ENCODE data around the gene RASGRP4.
A peak's percentile ranks its signal among the peaks of the same experiment; 100 is the strongest.

Gene RASGRP4

GRCh38 chr19:38452430-38453366, 26.7 kb upstream of the RASGRP4 start:
- no peak overlapping the region for H3K27ac Mint-ChIP-seq
- no peaks in the 10 kb centered on the region for H3K27me3 Mint-ChIP-seq
- ATAC-seq (no peak), DNase-seq (no peak)
- H3K4me3 Mint-ChIP-seq = no peak overlapping the region
- H3K4me1 Mint-ChIP-seq = peaks cover 6% of the 10 kb centered on the region
- H3K9me3 Mint-ChIP-seq = no peaks in the 10 kb centered on the region

- H3K27me3 Mint-ChIP-seq = no peaks in the 10 kb centered on the region
- H3K27ac Mint-ChIP-seq = no peak overlapping the region
- H3K9me3 Mint-ChIP-seq = no peaks in the 10 kb centered on the region
- DNase-seq (no peak), ATAC-seq (no peak)
- H3K4me3 Mint-ChIP-seq = no peak overlapping the region
- peaks cover 6% of the 10 kb centered on the region for H3K4me1 Mint-ChIP-seq
Measured at GRCh38 chr19:38451629-38452028, 25.6 kb upstream of the RASGRP4 start.

DNA sequence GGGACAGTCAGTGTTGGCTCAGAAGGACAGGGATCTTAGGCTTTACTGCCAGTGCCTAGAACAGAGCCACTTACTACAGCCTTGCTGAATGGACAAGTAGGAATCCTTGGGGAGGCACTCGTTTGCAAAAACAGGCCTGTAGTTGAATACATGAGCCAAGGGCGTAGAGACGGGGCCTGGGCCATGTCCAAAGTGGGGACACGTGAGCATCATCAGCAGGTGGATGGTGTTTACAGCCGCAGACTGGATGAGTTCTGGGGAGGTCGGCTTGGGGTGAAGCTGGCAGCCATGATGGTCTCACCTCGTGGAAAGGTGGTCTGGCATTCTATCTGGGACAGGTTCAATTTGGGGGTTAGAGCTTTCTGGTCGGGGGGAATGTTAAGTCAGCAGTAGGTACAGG, 25.0 kb upstream of the RASGRP4 start:
- no peaks in the 10 kb centered on the region for H3K27me3 Mint-ChIP-seq
- ATAC-seq (no peak), DNase-seq (no peak)
- no peak overlapping the region for H3K4me3 Mint-ChIP-seq
- no peak overlapping the region for H3K27ac Mint-ChIP-seq
- peaks cover 6% of the 10 kb centered on the region for H3K4me1 Mint-ChIP-seq
- H3K9me3 Mint-ChIP-seq = no peaks in the 10 kb centered on the region

- no peaks in the 10 kb centered on the region for H3K27me3 Mint-ChIP-seq
- ATAC-seq (no peak), DNase-seq (no peak)
- no peak overlapping the region for H3K4me3 Mint-ChIP-seq
- no peaks in the 10 kb centered on the region for H3K9me3 Mint-ChIP-seq
- H3K4me1 Mint-ChIP-seq = peaks cover 6% of the 10 kb centered on the region
- H3K27ac Mint-ChIP-seq = no peak overlapping the region
Measured at GRCh38 chr19:38449518-38449917, 23.5 kb upstream of the RASGRP4 start.

- no peak overlapping the region for H3K4me3 Mint-ChIP-seq
- no peaks in the 10 kb centered on the region for H3K27me3 Mint-ChIP-seq
- no peak overlapping the region for H3K27ac Mint-ChIP-seq
- no peak for DNase-seq
- H3K9me3 Mint-ChIP-seq = no peaks in the 10 kb centered on the region
- no peak for ATAC-seq
- no peaks in the 10 kb centered on the region for H3K4me1 Mint-ChIP-seq
Measured at GRCh38 chr19:38448225-38448624, 22.2 kb upstream of the RASGRP4 start.

- H3K9me3 Mint-ChIP-seq = no peaks in the 10 kb centered on the region
Measured at GRCh38 chr19:38445362-38445761, 19.3 kb upstream of the RASGRP4 start.

DNA sequence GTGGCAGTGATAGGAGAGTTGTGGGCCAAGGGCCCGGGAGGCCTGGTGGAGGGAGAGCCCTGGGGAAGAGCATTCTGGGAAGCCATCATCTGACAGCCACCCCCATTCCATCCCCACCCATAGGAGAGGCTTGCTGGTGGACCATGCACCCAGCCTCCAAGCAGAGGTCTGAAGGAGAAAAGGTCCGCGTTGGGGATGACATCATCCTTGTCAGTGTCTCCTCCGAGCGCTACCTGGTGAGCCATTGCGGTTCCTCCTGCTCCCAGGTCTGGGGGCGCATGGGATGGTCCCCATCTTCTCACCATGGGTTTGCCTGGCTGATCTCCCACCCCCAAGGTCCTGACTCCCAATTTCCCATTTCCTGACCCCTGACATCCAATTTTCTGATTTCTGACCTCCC, 18.0 kb upstream of the RASGRP4 start:
- H3K27me3 Mint-ChIP-seq = peaks cover 9% of the 10 kb centered on the region
- no peak overlapping the region for H3K4me3 Mint-ChIP-seq
- no peaks in the 10 kb centered on the region for H3K9me3 Mint-ChIP-seq
- H3K4me1 Mint-ChIP-seq = no peaks in the 10 kb centered on the region
- ATAC-seq (no peak), DNase-seq (no peak)
- no peak overlapping the region for H3K27ac Mint-ChIP-seq

More at GRCh38 chr19:38445362-38445761, 19.3 kb upstream of the RASGRP4 start:
- no peaks in the 10 kb centered on the region for H3K4me1 Mint-ChIP-seq
- ATAC-seq (no peak), DNase-seq (no peak)
- H3K27me3 Mint-ChIP-seq = peaks cover 9% of the 10 kb centered on the region
- H3K27ac Mint-ChIP-seq = peak overlapping the region in 1 of 2 donors; percentile 72
- H3K4me3 Mint-ChIP-seq = no peak overlapping the region

DNA sequence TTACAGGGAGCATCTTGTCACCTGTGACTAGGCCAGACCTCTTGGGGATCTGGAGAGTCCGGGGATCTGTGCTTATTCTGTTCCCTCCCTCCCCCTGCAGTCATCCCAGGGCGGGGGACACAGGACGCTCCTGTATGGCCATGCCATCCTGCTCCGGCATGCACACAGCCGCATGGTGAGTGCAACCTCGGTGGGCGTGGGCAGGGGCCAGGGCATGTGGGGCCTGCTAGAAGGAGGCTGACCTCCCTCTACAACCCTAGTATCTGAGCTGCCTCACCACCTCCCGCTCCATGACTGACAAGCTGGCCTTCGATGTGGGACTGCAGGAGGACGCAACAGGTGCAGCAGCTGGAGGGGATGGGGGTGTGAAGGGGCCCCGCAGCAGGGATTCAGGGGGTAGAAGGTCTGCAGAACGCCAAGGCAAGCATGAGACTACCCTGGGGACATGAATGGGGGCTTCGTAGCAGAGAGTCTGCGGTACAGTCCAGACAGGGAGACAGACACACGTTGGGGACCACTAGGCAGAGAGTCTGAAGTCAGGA, 17.5 kb upstream of the RASGRP4 start:
- H3K9me3 Mint-ChIP-seq = no peaks in the 10 kb centered on the region
- H3K4me3 Mint-ChIP-seq = no peak overlapping the region
- no peaks in the 10 kb centered on the region for H3K4me1 Mint-ChIP-seq
- peak overlapping the region in 1 of 2 donors; percentile 66 for H3K27ac Mint-ChIP-seq
- DNase-seq = no peak
- ATAC-seq = no peak
- peaks cover 10% of the 10 kb centered on the region for H3K27me3 Mint-ChIP-seq

GRCh38 chr19:38442736-38443135, 16.7 kb upstream of the RASGRP4 start:
- no peaks in the 10 kb centered on the region for H3K9me3 Mint-ChIP-seq
- peak overlapping the region in 1 of 2 donors; percentile 29 for H3K27ac Mint-ChIP-seq
- DNase-seq (no peak), ATAC-seq (no peak)
- no peaks in the 10 kb centered on the region for H3K4me1 Mint-ChIP-seq
- H3K27me3 Mint-ChIP-seq = peaks cover 18% of the 10 kb centered on the region
- no peak overlapping the region for H3K4me3 Mint-ChIP-seq

GRCh38 chr19:38441657-38442348, 15.8 kb upstream of the RASGRP4 start:
- ATAC-seq (peak; percentile 52), DNase-seq (no peak)
- Mint-ChIP-seq H3K4me3 (no peak overlapping the region), H3K27me3 (peaks cover 24% of the 10 kb centered on the region), H3K9me3 (no peaks in the 10 kb centered on the region), H3K4me1 (no peaks in the 10 kb centered on the region), H3K27ac (peak overlapping the region in 1 of 2 donors; percentile 19)

DNA sequence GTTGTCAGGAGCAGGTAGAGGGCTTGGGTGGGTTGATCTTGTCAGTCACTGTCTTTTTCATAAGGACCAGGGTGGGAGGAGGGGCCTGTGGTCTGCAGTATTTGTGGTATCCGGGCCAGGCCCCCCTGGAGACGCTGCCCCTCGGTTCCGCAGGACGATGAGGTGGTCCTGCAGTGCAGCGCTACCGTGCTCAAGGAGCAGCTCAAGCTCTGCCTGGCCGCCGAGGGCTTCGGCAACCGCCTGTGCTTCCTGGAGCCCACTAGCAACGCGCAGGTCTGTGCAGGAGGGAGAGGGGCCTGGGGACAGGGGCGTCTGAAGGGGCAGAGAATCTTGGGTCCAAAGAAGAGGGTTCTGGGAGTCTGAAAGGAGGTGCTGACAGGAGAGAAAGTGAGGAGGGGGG, 14.6 kb upstream of the RASGRP4 start:
- no peak for DNase-seq
- Mint-ChIP-seq H3K9me3 (no peaks in the 10 kb centered on the region), H3K27me3 (peaks cover 32% of the 10 kb centered on the region), H3K27ac (no peak overlapping the region), H3K4me1 (no peaks in the 10 kb centered on the region), H3K4me3 (no peak overlapping the region)
- ATAC-seq = no peak

DNA sequence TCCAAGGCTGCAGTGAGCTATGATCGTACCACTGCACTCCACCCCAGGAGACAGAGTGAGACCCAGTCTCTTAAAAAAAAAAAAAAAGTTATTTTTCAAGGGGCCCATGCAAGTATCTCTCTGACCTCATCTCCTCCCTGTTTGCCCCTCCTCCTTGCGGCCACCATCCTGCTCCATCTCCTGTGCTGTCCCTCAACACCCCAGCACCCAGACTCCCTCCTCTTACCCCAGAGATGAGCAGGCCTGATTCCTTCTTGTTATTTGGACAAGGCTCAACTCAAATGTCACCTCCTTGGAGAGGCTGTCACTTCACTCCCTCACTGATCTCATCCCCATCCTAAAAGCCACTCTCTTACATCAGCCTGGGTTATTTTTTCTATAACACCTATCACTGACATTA, 11.9 kb upstream of the RASGRP4 start:
- peaks cover 58% of the 10 kb centered on the region for H3K27me3 Mint-ChIP-seq
- no peak for ATAC-seq
- DNase-seq = no peak
- H3K4me3 Mint-ChIP-seq = no peak overlapping the region
- peaks cover 16% of the 10 kb centered on the region for H3K4me1 Mint-ChIP-seq
- H3K9me3 Mint-ChIP-seq = no peaks in the 10 kb centered on the region
- H3K27ac Mint-ChIP-seq = peak overlapping the region in 1 of 2 donors; percentile 44

DNA sequence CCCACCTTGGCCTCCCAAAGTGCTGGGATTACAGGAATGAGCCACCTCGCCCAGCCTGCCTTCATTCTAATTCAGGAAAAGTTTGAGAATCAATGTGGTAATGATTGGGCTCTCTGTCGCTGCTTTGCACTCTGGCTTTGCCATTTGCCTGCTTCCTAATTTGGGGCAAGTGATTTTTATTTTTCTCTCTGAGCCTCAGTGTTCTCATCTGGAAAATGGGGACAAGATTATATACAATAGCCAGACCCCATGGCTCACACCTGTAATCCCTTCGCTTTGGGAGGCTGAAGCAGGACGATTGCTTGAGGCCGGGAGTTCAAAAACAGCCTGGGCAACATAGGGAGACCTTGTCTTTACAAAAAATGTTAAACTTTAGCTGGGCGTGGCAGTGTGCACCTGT, 11.3 kb upstream of the RASGRP4 start:
- H3K4me3 Mint-ChIP-seq = no peak overlapping the region
- peaks cover 58% of the 10 kb centered on the region for H3K27me3 Mint-ChIP-seq
- DNase-seq (no peak), ATAC-seq (no peak)
- H3K27ac Mint-ChIP-seq = no peak overlapping the region
- H3K4me1 Mint-ChIP-seq = peaks cover 16% of the 10 kb centered on the region
- no peaks in the 10 kb centered on the region for H3K9me3 Mint-ChIP-seq

- DNase-seq (no peak), ATAC-seq (no peak)
- Mint-ChIP-seq H3K4me3 (peak overlapping the region; percentile 16 to 34), H3K4me1 (peaks cover 18% of the 10 kb centered on the region), H3K27me3 (peaks cover 50% of the 10 kb centered on the region), H3K27ac (no peak overlapping the region), H3K9me3 (no peaks in the 10 kb centered on the region)
Measured at GRCh38 chr19:38434549-38435051, 8.6 kb upstream of the RASGRP4 start.

DNA sequence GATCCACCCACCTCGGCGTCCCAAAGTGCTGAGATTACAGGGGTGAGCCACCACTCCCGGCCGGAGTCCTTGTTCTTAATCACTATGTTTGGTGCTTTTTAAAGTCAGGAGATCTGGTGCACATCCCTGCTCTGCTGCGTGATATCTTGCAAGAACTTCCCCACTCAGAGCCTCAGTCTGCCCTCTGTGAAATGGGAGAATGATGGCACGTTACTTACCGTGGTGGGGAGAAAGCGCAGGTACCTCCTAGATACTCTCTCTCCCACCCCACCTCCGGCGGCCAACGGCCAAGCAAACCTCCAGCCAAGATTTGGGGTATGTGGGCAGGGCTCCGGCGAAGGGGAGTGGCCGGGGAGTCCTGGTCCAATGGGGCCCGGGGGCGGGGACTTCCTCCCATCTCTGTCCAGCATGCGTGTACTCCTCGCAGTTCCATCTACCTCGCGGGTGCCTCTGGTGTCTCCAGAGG, 7.3 kb upstream of the RASGRP4 start, which contains the start of gene RYR1:
Gene RYR1 (plus strand): TSS at position 424 of the 466 bp plus-strand sequence. CDS start 139 bp downstream, outside the sequence.
- ATAC-seq = peak; percentile 81
- peak in 1 of 2 donors; percentile 37 for DNase-seq
- peak within 1 kb of the TSS in 1 of 2 donors; percentile 48 for H3K27ac Mint-ChIP-seq
- H3K9me3 Mint-ChIP-seq = no peaks in the 10 kb centered on the region
- H3K4me1 Mint-ChIP-seq = peaks cover 30% of the 10 kb centered on the region
- H3K4me3 Mint-ChIP-seq = peak within 1 kb of the TSS; percentile 68 to 76
- H3K27me3 Mint-ChIP-seq = peaks cover 58% of the 10 kb centered on the region

All from stimulated activated naive CD8-positive, alpha-beta T cell treated with anti-CD3 and anti-CD28 coated beads, Interleukin-15, amount 100 ng/mL, for 72 hours (primary cell).